IMR-90 (cell line): ENCODE results near the gene TTC9C. TPM values are rescaled to one million over a fixed set of nuclear protein-coding genes. Genes with fewer than 3 reads are reported as not detected.

Experiments used
- ATAC-seq: fragments of 200-7000 bp; cut with Tn5 transposase; 2 replicates; pipeline ENCODE4 v1.9.1; 2020; ENCODE audit warnings: low read depth, mild to moderate bottlenecking, moderate library complexity
- BruUV-seq: library from RNA; stranded (reverse); fragments of 400-500 nt; replicated peaks from 2 replicates; lab custom pipeline; 2021; lab: Mats Ljungman, UMichigan
- CTCF ChIA-PET: fragments of 300-600 bp; formaldehyde crosslinking; extraction: SDS; loops from one replicate; lab custom pipeline; 2021; ENCODE audit warnings: antibody characterized with exemption; lab: Yijun Ruan, JAX
- POLR2A ChIA-PET: fragments of 300-600 bp; sonication (Branson Sonifier 250); formaldehyde crosslinking; loops from one replicate; lab custom pipeline; 2022; ENCODE audit warnings: antibody characterized with exemption; ENCODE audit not compliant: unreplicated experiment; lab: Charles Lee
- DNase-seq: peaks from one replicate; pipeline ENCODE4 v3.0.0; 2013
- H2AFZ ChIP-seq: replicated peaks from 2 replicates; pipeline ENCODE3; 2013; ENCODE audit warnings: low read length, mild to moderate bottlenecking; ENCODE audit not compliant: poor library complexity
- H2AK5ac ChIP-seq: 2 replicates; pipeline ENCODE4 v1.6.1; 2013; ENCODE audit warnings: low read depth, low read length, inconsistent platforms
- H2AK9ac ChIP-seq: replicated peaks from 2 replicates; pipeline ENCODE3; 2013; ENCODE audit warnings: mild to moderate bottlenecking, low read depth, low read length, moderate library complexity; ENCODE audit not compliant: poor library complexity
- H2BK120ac ChIP-seq: 2 replicates; pipeline ENCODE4 v1.6.1; 2013; ENCODE audit warnings: low read depth, low read length, inconsistent platforms
- H2BK15ac ChIP-seq: 3 replicates; pipeline ENCODE4 v1.6.1; 2013; ENCODE audit warnings: low read depth, low read length, inconsistent platforms
- H2BK20ac ChIP-seq: 2 replicates; pipeline ENCODE4 v1.6.1; 2013; ENCODE audit warnings: low read depth, mild to moderate bottlenecking, inconsistent platforms, low read length, moderate library complexity
- H2BK5ac ChIP-seq: 2 replicates; pipeline ENCODE4 v1.6.1; 2013; ENCODE audit warnings: mild to moderate bottlenecking, low read depth, low read length, inconsistent platforms; ENCODE audit not compliant: poor library complexity, severe bottlenecking
- H3K14ac ChIP-seq: replicated peaks from 2 replicates; pipeline ENCODE4 v1.6.1; 2013; ENCODE audit warnings: low read depth, low read length, inconsistent platforms
- H3K18ac ChIP-seq: 2 replicates; pipeline ENCODE4 v1.6.1; 2013; ENCODE audit warnings: low read depth, low read length, control low read depth
- H3K23ac ChIP-seq: 2 replicates; pipeline ENCODE4 v1.6.1; 2013; ENCODE audit warnings: low read depth, low read length, inconsistent platforms
- H3K27ac ChIP-seq: 2 replicates; pipeline ENCODE4 v1.5.1; 2013; ENCODE audit warnings: mild to moderate bottlenecking, control low read depth, low read length; ENCODE audit not compliant: insufficient read depth
- H3K27me3 ChIP-seq: 2 replicates; pipeline ENCODE4 v1.6.1; 2013; ENCODE audit warnings: low read length; ENCODE audit not compliant: control insufficient read depth, insufficient read depth
- H3K36me3 ChIP-seq: 2 replicates; pipeline ENCODE4 v1.6.1; 2013; ENCODE audit warnings: low read length, mixed read lengths; ENCODE audit not compliant: control insufficient read depth, insufficient read depth
- H3K4ac ChIP-seq: 2 replicates; pipeline ENCODE4 v1.6.1; 2013; ENCODE audit warnings: low read depth, low read length, inconsistent platforms
- H3K4me1 ChIP-seq: 2 replicates; pipeline ENCODE4 v1.6.1; 2013; ENCODE audit warnings: low read length, mixed read lengths; ENCODE audit not compliant: control insufficient read depth, insufficient read depth
- H3K4me2 ChIP-seq: 2 replicates; pipeline ENCODE4 v1.6.1; 2013; ENCODE audit warnings: low read depth, mild to moderate bottlenecking, control low read depth, low read length, moderate library complexity
- H3K4me3 ChIP-seq: 2 replicates; pipeline ENCODE4 v1.5.1; 2013; ENCODE audit warnings: low read depth, mild to moderate bottlenecking, control low read depth, low read length, moderate library complexity; ENCODE audit not compliant: insufficient read depth
- H3K56ac ChIP-seq: 2 replicates; pipeline ENCODE4 v1.6.1; 2013; ENCODE audit warnings: low read length, inconsistent platforms; ENCODE audit not compliant: insufficient read depth; ENCODE audit errors: extremely low read depth
- H3K79me1 ChIP-seq, 2 experiments: 2 replicates each; pipeline ENCODE4 v1.6.1; 2013; ENCODE audit warnings: low read length in 2 of 2, inconsistent platforms in 1 of 2, low read depth in 1 of 2
- H3K9ac ChIP-seq: 2 replicates; pipeline ENCODE4 v1.6.1; 2013; ENCODE audit warnings: low read depth, low read length, control low read depth
- H3K9me1 ChIP-seq: 2 replicates; pipeline ENCODE4 v1.6.1; 2013; ENCODE audit warnings: low read length, inconsistent platforms; ENCODE audit not compliant: insufficient read depth
- H3K9me3 ChIP-seq: 2 replicates; pipeline ENCODE4 v1.6.1; 2013; ENCODE audit warnings: low read length; ENCODE audit not compliant: control insufficient read depth, insufficient read depth
- H4K20me1 ChIP-seq: 2 replicates; pipeline ENCODE4 v1.6.1; 2013; ENCODE audit warnings: low read length, inconsistent platforms; ENCODE audit not compliant: insufficient read depth
- H4K5ac ChIP-seq: 2 replicates; pipeline ENCODE4 v1.6.1; 2013; ENCODE audit warnings: mild to moderate bottlenecking, low read depth, low read length, control low read depth
- H4K8ac ChIP-seq, 2 experiments: 2 replicates each; pipeline ENCODE4 v1.6.1; 2013; ENCODE audit warnings: low read depth in 2 of 2, low read length in 2 of 2, control low read depth in 1 of 2, inconsistent platforms in 1 of 2
- H4K91ac ChIP-seq: 2 replicates; pipeline ENCODE4 v1.6.1; 2013; ENCODE audit warnings: low read depth, low read length, inconsistent platforms; ENCODE audit not compliant: insufficient read depth
- BHLHE40 ChIP-seq: fragments of 150-350 bp; IDR thresholded peaks from 2 replicates; pipeline ENCODE4 v1.6.1; 2016; ENCODE audit warnings: mild to moderate bottlenecking, low read depth, low read length
- CEBPB ChIP-seq: IDR thresholded peaks from 2 replicates; pipeline ENCODE4 v1.6.1; 2012; ENCODE audit warnings: low read depth, low read length, improper control_type of control experiment
- CHD1 ChIP-seq: IDR thresholded peaks from 2 replicates; pipeline ENCODE4 v1.6.1; 2012; ENCODE audit warnings: low read depth, low read length, improper control_type of control experiment
- FOS ChIP-seq: fragments of 150-350 bp; IDR thresholded peaks from 2 replicates; pipeline ENCODE4 v1.6.1; 2016; ENCODE audit warnings: low read depth, low read length
- MAFK ChIP-seq: IDR thresholded peaks from 2 replicates; pipeline ENCODE4 v1.6.1; 2012; ENCODE audit warnings: low read depth, low read length, improper control_type of control experiment
- MXI1 ChIP-seq: IDR thresholded peaks from 2 replicates; pipeline ENCODE4 v1.6.1; 2012; ENCODE audit warnings: low read depth, mild to moderate bottlenecking, low read length, moderate library complexity, borderline replicate concordance
- NFE2L2 ChIP-seq: fragments of 150-350 bp; IDR thresholded peaks from 2 replicates; pipeline ENCODE4 v1.6.1; 2016; ENCODE audit warnings: low read depth, mild to moderate bottlenecking, low read length
- POLR2A ChIP-seq: IDR thresholded peaks from 2 replicates; pipeline ENCODE4 v1.6.1; 2012; ENCODE audit warnings: mild to moderate bottlenecking, low read depth, low read length
- RAD21 ChIP-seq: IDR thresholded peaks from 2 replicates; pipeline ENCODE4 v1.6.1; 2012; ENCODE audit warnings: low read length, improper control_type of control experiment
- RCOR1 ChIP-seq: IDR thresholded peaks from 2 replicates; pipeline ENCODE4 v1.6.1; 2012; ENCODE audit warnings: mild to moderate bottlenecking, low read length, improper control_type of control experiment; ENCODE audit not compliant: insufficient replicate concordance
- RFX5 ChIP-seq: IDR thresholded peaks from 2 replicates; pipeline ENCODE4 v1.8.0; 2012; ENCODE audit warnings: low read depth, mild to moderate bottlenecking, low read length, moderate library complexity
- SMC3 ChIP-seq: fragments of 150-350 bp; IDR thresholded peaks from 2 replicates; pipeline ENCODE4 v1.6.1; 2016; ENCODE audit warnings: low read depth, mild to moderate bottlenecking, antibody characterized with exemption, low read length, moderate library complexity
- WGBS, 2 experiments: methylation state at CpG; one replicate each; pipeline versions ENCODE4 v1.1.5 to v1.1.7; 2013; ENCODE audit warnings: missing lambda C conversion rate in 2 of 2; ENCODE audit not compliant: insufficient read length in 1 of 2; ENCODE audit errors: extremely low coverage in 2 of 2; 5-methylcytosine and 5-hydroxymethylcytosine counted together
- dilution Hi-C: fragments of 300-500 bp; cut with HindIII; formaldehyde crosslinking; loops from one replicate; pipeline ENCODE4 v1.14.3; 2018; ENCODE audit warnings: low sequenced_read_pairs; ENCODE audit not compliant: unreplicated experiment
- in situ Hi-C: fragments of 300-500 bp; cut with MboI; formaldehyde crosslinking; loops from 3 replicates; pipeline ENCODE4 v1.14.3; 2019; ENCODE audit warnings: low sequenced_read_pairs, inconsistent platforms, mixed read lengths
- intact Hi-C: fragments of 100-400 bp; cut with micrococcal nuclease; formaldehyde crosslinking; loops from 2 replicates; pipeline ENCODE4 v1.10.0; 2022
- polyA plus RNA-seq, 3 experiments: library from polyadenylated mRNA; depleted of rRNA; stranded (reverse); fragments of >200 nt; gene quantifications; 2 replicates each; pipeline ENCODE4 v1.2.3, GENCODE V29; 2012; ENCODE audit warnings: low replicate concordance in 1 of 3
- total RNA-seq: library from RNA; depleted of rRNA; stranded (reverse); fragments of >200 nt; gene quantifications from 2 replicates; pipeline ENCODE4 v1.2.3, GENCODE V29; 2012
- TF ChIP-seq, protein P1 (sequence below): conservative IDR thresholded peaks from 2 replicates; pipeline ENCODE4 v1.5.1; 2012; ENCODE audit warnings: mild to moderate bottlenecking, low read depth, low read length, improper control_type of control experiment
- TF ChIP-seq, protein P2 (sequence below): fragments of 150-350 bp; IDR thresholded peaks from 2 replicates; pipeline ENCODE4 v1.6.1; 2016; ENCODE audit warnings: low read depth, mild to moderate bottlenecking, low read length, moderate library complexity, borderline replicate concordance

The TTC9C gene
- total and polyA plus RNA-seq, 2 of the 4 experiments (the other 2 are of a cell fraction), result 32.9 to 37.1 TPM

DNA sequence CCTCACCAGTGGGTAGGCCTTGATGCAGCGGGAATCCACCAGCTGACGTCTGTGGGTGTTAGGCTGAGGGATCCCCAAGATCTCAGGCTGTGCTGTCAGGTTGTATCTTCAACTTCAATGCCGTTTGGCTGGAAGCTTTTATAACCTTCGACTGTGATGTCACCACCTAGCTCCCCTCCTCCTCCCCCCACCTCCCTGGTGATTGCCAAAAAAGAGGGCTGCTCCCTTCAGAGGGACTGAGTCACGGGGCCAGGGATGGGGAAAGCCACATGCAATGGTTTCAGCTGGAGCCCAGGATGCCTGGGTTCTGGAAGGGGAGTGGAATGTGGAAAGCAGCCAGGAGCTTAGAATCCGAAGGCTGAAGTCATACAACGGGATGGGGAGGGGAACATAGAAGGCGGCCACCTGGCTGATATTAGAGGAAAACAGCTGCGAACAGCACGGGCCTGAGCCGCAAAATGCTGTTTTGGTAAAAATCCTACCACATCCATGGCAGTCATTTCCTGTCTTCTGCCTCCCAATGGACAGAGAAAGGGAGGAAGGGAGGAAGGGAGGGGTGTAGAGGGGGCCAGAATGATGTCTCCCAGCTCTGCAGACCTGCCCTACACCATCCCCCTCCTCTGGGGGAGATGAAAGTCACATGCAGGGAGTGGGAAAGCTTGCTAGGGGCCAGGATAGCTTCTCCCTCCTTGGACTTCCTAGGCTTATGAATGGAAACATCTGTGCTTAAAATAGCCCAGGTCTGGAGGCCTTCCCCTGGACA, 38.7 kb upstream of the TTC9C start, which contains the start of gene LRRN4CL:
Gene LRRN4CL, minus strand, starts transcription at position 110 of the 763 bp plus-strand sequence. CDS start 1,022 bp downstream, outside the sequence.
- Histone ChIP-seq H3K79me1 (peaks cover 0 to 4% of the 10 kb centered on the region in 2 experiments; a peak in 1 of 4 replicates), H4K91ac (peak within 1 kb of the TSS; percentile 68), H3K4me1 (peaks cover 9% of the 10 kb centered on the region; the same call in 1 of the 2 replicates), H3K56ac (no peak within 1 kb of the TSS), H3K27ac (peak within 1 kb of the TSS; percentile 66; the same call in 1 of the 2 replicates), H2AK9ac (peak within 1 kb of the TSS; percentile 89), H3K27me3 (no peaks in the 10 kb centered on the region), H2BK20ac (peak within 1 kb of the TSS; percentile 60), H3K9ac (no peak within 1 kb of the TSS; the same call in 1 of the 2 replicates), H4K8ac (peak within 1 kb of the TSS; percentile 60 to 86; a peak in 3 of 4 replicates), H3K9me1 (peaks cover 6% of the 10 kb centered on the region; the same call in 1 of the 2 replicates), H3K4ac (peak within 1 kb of the TSS; percentile 82), H4K20me1 (0 out of 2 replicates have a peak, but pooled peaks cover 6% of the 10 kb centered on the region), H2BK5ac (peak within 1 kb of the TSS; percentile 44), H2BK120ac (peak within 1 kb of the TSS; percentile 61), H3K23ac (peak within 1 kb of the TSS; percentile 75; the same call in 1 of the 2 replicates), H3K18ac (peak within 1 kb of the TSS; percentile 16; the same call in 1 of the 2 replicates), H2BK15ac (peak within 1 kb of the TSS; percentile 55; the same call in 1 of the 3 replicates), H4K5ac (peak within 1 kb of the TSS; percentile 27; the same call in 1 of the 2 replicates), H3K4me3 (no peak within 1 kb of the TSS), H3K14ac (peak within 1 kb of the TSS; percentile 70), H2AK5ac (peak within 1 kb of the TSS; percentile 93), H2AFZ (peak within 1 kb of the TSS; percentile 80), H3K9me3 (no peaks in the 10 kb centered on the region), H3K4me2 (peak within 1 kb of the TSS; percentile 32; the same call in 1 of the 2 replicates), H3K36me3 (peaks cover 21% of the 10 kb centered on the region)
- WGBS, 2 experiments, result no CpG with 5 or more reads among the region's 11 CpGs
- no TSS peak for BruUV-seq
- ChIA-PET CTCF (interaction anchor here (0.6 to 2.0 kb wide), 7 partner anchors 9 to 322 kb away, joined by 3 to 5 read pairs (median 3); partner anchors contain the start of gene UBXN1), POLR2A (interaction anchor here (0.8 to 1.1 kb wide), 2 partner anchors 9 to 115 kb away, joined by 3 to 4 read pairs; partner anchors contain the start of gene EEF1G)
- dilution Hi-C loops, result no loop called here
- DNase-seq, result peak; percentile 86
- intact Hi-C loops, result loop anchor here (10.0 kb wide), 1 partner anchor 95 kb away; the partner anchor contains the start of gene TUT1
- ATAC-seq, result peak; percentile 88
- in situ Hi-C loops, result loop anchor here (10.0 kb wide), 1 partner anchor 295 kb away; no protein-coding TSS in a partner anchor
- TF ChIP-seq POLR2A, result no peak
- TF ChIP-seq BHLHE40, result no peak; the same call in 1 of the 2 replicates
- no peak for TF ChIP-seq MAFK
- TF ChIP-seq, protein P1, sequence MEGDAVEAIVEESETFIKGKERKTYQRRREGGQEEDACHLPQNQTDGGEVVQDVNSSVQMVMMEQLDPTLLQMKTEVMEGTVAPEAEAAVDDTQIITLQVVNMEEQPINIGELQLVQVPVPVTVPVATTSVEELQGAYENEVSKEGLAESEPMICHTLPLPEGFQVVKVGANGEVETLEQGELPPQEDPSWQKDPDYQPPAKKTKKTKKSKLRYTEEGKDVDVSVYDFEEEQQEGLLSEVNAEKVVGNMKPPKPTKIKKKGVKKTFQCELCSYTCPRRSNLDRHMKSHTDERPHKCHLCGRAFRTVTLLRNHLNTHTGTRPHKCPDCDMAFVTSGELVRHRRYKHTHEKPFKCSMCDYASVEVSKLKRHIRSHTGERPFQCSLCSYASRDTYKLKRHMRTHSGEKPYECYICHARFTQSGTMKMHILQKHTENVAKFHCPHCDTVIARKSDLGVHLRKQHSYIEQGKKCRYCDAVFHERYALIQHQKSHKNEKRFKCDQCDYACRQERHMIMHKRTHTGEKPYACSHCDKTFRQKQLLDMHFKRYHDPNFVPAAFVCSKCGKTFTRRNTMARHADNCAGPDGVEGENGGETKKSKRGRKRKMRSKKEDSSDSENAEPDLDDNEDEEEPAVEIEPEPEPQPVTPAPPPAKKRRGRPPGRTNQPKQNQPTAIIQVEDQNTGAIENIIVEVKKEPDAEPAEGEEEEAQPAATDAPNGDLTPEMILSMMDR, result no peak
- no peak for TF ChIP-seq RFX5
- TF ChIP-seq, protein P2, sequence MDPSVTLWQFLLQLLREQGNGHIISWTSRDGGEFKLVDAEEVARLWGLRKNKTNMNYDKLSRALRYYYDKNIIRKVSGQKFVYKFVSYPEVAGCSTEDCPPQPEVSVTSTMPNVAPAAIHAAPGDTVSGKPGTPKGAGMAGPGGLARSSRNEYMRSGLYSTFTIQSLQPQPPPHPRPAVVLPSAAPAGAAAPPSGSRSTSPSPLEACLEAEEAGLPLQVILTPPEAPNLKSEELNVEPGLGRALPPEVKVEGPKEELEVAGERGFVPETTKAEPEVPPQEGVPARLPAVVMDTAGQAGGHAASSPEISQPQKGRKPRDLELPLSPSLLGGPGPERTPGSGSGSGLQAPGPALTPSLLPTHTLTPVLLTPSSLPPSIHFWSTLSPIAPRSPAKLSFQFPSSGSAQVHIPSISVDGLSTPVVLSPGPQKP, result no peak
- no peak for TF ChIP-seq CHD1
- peak; percentile 49; the same call in 1 of the 2 replicates for TF ChIP-seq MXI1
- no peak for TF ChIP-seq RAD21
- TF ChIP-seq SMC3, result no peak
- TF ChIP-seq NFE2L2, result no peak
- peak; percentile 70 for TF ChIP-seq CEBPB
- peak; percentile 51; the same call in 1 of the 2 replicates for TF ChIP-seq FOS
- no peak for TF ChIP-seq RCOR1
